ENCODE data around the gene RASD1.
"Not testable (repeated sequence)": the region's sequence is repeated elsewhere in the genome, so short reads cannot be mapped to it uniquely, and the experiment has no call there.

Gene RASD1

GRCh38 chr17:17495536-17496188, 533 bp downstream of the RASD1 start:
- DNase-seq = no peak

GRCh38 chr17:17494870-17495535, 1.2 kb downstream of the RASD1 start:
- no peak for DNase-seq

GRCh38 chr17:17494499-17494869, 1.7 kb downstream of the RASD1 start:
- DNase-seq = no peak

GRCh38 chr17:17493986-17494466, 2.2 kb downstream of the RASD1 start:
- DNase-seq = no peak

GRCh38 chr17:17493249-17493985, 2.8 kb downstream of the RASD1 start:
- no peak for DNase-seq

- no peak for DNase-seq
Observed at GRCh38 chr17:17492571-17492970, 3.6 kb downstream of the RASD1 start.

- no peak for DNase-seq
Observed at GRCh38 chr17:17492085-17492484, 4.1 kb downstream of the RASD1 start.

GRCh38 chr17:17491546-17491988, 4.6 kb downstream of the RASD1 start:
- DNase-seq = no peak

GRCh38 chr17:17491031-17491471, 5.1 kb downstream of the RASD1 start:
- no peak for DNase-seq

- DNase-seq = no peak
Observed at GRCh38 chr17:17487998-17488397, 8.2 kb downstream of the RASD1 start.

- DNase-seq = not testable (repeated sequence)
Observed at GRCh38 chr17:17486416-17486815, 9.8 kb downstream of the RASD1 start.

GRCh38 chr17:17485420-17485819, 10.8 kb downstream of the RASD1 start:
- no peak for DNase-seq

GRCh38 chr17:17484451-17484899, 11.7 kb downstream of the RASD1 start:
- DNase-seq = peak; percentile 44

GRCh38 chr17:17481860-17482259, 14.3 kb downstream of the RASD1 start:
- no peak for DNase-seq

- no peak for DNase-seq
Observed at GRCh38 chr17:17480593-17481148, 15.5 kb downstream of the RASD1 start.

- DNase-seq = no peak
Observed at GRCh38 chr17:17479209-17479608, 17.0 kb downstream of the RASD1 start.

- DNase-seq = peak; percentile 95
Observed at GRCh38 chr17:17476865-17477467, 19.2 kb downstream of the RASD1 start, which contains the start of gene MED9. Gene MED9, plus strand, starts transcription at chr17:17477000. Its CDS starts 42 bp downstream, at chr17:17477042.

- DNase-seq = no peak
Observed at GRCh38 chr17:17474341-17474740, 21.9 kb downstream of the RASD1 start.

GRCh38 chr17:17472333-17472920, 23.8 kb downstream of the RASD1 start:
- no peak for DNase-seq

GRCh38 chr17:17469996-17470395, 26.2 kb downstream of the RASD1 start:
- no peak for DNase-seq

- DNase-seq = no peak
Observed at GRCh38 chr17:17469358-17469757, 26.8 kb downstream of the RASD1 start.

All from activated naive CD4-positive, alpha-beta T cell treated with anti-CD3 and anti-CD28 coated beads, Interleukin-2, amount 50 U/mL, for 16 hours (primary cell).